Uterus (tissue), 4 donors: ENCODE data around the gene TKT. TPM values are rescaled to one million over a fixed set of nuclear protein-coding genes. Genes with fewer than 3 reads are reported as not detected.
"Not testable (repeated sequence)": the region's sequence is repeated elsewhere in the genome, so short reads cannot be mapped to it uniquely, and the experiment has no call there.

Experiments used
- DNase-seq, 2 donors: peaks; one replicate each; pipeline ENCODE4 v3.0.0-alpha.2; 2019 to 2020
- H3K27ac ChIP-seq, 2 donors: fragments of 200-600 bp; sonication (generic); 1 replicate in 1 of 2; 2 replicates in 1 of 2; pipeline ENCODE4 v1.5.1; 2016 to 2018
- H3K27me3 ChIP-seq, 2 donors: fragments of 200-600 bp; sonication (generic); one replicate each; pipeline ENCODE4 v1.5.1; 2018 to 2019; ENCODE audit warnings: control low read depth in 1 of 2
- H3K36me3 ChIP-seq, 2 donors: fragments of 200-600 bp; sonication (generic); one replicate each; pipeline ENCODE4 v1.5.1; 2019; ENCODE audit warnings: control low read depth in 1 of 2
- H3K4me1 ChIP-seq, 2 donors: fragments of 200-600 bp; sonication (generic); one replicate each; pipeline ENCODE4 v1.5.1; 2018 to 2019; ENCODE audit warnings: control low read depth in 1 of 2
- H3K4me3 ChIP-seq, 2 donors: fragments of 200-600 bp; sonication (generic); 1 replicate in 1 of 2; 2 replicates in 1 of 2; pipeline ENCODE4 v1.5.1; 2018 to 2019; ENCODE audit warnings: mild to moderate bottlenecking in 1 of 2
- H3K9me3 ChIP-seq, 2 donors: fragments of 200-600 bp; sonication (generic); one replicate each; pipeline ENCODE4 v1.5.1; 2019; ENCODE audit warnings: control low read depth in 1 of 2
- CTCF ChIP-seq, 4 experiments: fragments of 200-600 bp in 2 of 4; fragments of 450-650 bp in 2 of 4; sonication (generic) in 2 of 4; IDR thresholded peaks; one replicate each; pipeline ENCODE4 v1.5.1; 2016 to 2019; ENCODE audit warnings: antibody characterized with exemption in 4 of 4, mild to moderate bottlenecking in 2 of 4, moderate library complexity in 1 of 4
- POLR2A ChIP-seq, 2 donors: fragments of 450-650 bp; IDR thresholded peaks; one replicate each; pipeline ENCODE4 v1.6.1; 2016; ENCODE audit warnings: antibody characterized with exemption in 2 of 2, mild to moderate bottlenecking in 1 of 2, moderate library complexity in 1 of 2
- intact Hi-C: fragments of 100-400 bp; cut with DNase I; formaldehyde crosslinking; loops from one replicate; pipeline ENCODE4 v1.15.1; 2023; ENCODE audit warnings: low total_unique reads
- total RNA-seq, 4 donors: library from RNA; depleted of rRNA in 3 of 4; stranded (reverse); fragments of >200 nt in 3 of 4; gene quantifications; one replicate each; pipeline versions ENCODE4 v1.1.0 to v1.2.4, GENCODE V29; 2014 to 2023
- donor health status: DM: yes; HTN: yes; CAD: no.

The TKT gene
- total RNA-seq, 4 donors from 2014 or later: 74.5 to 113 (median 84.6) TPM

DNA sequence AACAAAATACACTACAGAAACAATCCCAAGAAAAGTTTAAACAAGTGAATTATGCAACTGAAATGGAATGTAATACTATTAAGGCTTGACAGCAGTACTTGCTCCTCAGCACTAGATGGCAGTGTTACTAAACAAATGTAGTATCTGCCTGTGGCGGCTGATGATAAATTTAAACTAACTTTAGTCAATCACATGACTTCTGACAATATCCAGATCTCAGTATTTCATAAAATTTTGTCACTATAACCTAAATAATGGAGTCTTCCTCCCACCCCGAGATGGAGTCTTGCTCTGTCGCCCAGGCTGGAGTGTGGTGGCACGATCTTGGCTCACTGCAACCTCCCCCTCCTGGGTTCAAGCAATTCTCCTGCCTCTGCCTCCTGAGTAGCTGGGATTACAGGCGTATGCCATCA is 43.8 kb upstream of the TKT start:
- H3K4me1 ChIP-seq, H3K9me3 ChIP-seq, H3K27me3 ChIP-seq, DNase-seq, H3K36me3 ChIP-seq, H3K4me3 ChIP-seq, intact Hi-C loops: not testable (repeated sequence)
- TF ChIP-seq CTCF (IDR thresholded peaks at IDR 0.05): peak; percentile 81 to 92 (median 91)
- H3K27ac ChIP-seq: peak overlapping the region; percentile 56 to 70

- TF ChIP-seq CTCF (IDR thresholded peaks at IDR 0.05): no peak
- TF ChIP-seq POLR2A (IDR thresholded peaks at IDR 0.05): no peak
- DNase-seq: no peak
- H3K4me3 ChIP-seq: no peak overlapping the region
- no peaks in the 10 kb centered on the region for H3K4me1 ChIP-seq
- intact Hi-C loops: no loop called here
- H3K36me3 ChIP-seq: no peaks in the 10 kb centered on the region
- no peaks in the 10 kb centered on the region for H3K9me3 ChIP-seq
- no peaks in the 10 kb centered on the region for H3K27me3 ChIP-seq
- H3K27ac ChIP-seq: no peak overlapping the region
These were observed 39.6 kb upstream of the TKT start for GRCh38 chr3:53295410-53295809.

GRCh38 chr3:53293867-53294266 is 38.0 kb upstream of the TKT start:
- no peak for DNase-seq
- no peak overlapping the region for H3K27ac ChIP-seq
- no peaks in the 10 kb centered on the region for H3K9me3 ChIP-seq
- intact Hi-C loops: no loop called here
- H3K4me3 ChIP-seq: no peak overlapping the region
- no peaks in the 10 kb centered on the region for H3K27me3 ChIP-seq
- no peaks in the 10 kb centered on the region for H3K36me3 ChIP-seq
- TF ChIP-seq POLR2A (IDR thresholded peaks at IDR 0.05) (no peak), CTCF (IDR thresholded peaks at IDR 0.05) (no peak)
- H3K4me1 ChIP-seq: no peaks in the 10 kb centered on the region

- H3K4me1 ChIP-seq: no peaks in the 10 kb centered on the region
- DNase-seq: no peak
- H3K27ac ChIP-seq: no peak overlapping the region
- TF ChIP-seq POLR2A (IDR thresholded peaks at IDR 0.05) (no peak), CTCF (IDR thresholded peaks at IDR 0.05) (no peak)
- intact Hi-C loops: no loop called here
- H3K27me3 ChIP-seq: no peaks in the 10 kb centered on the region
- H3K4me3 ChIP-seq: no peak overlapping the region
- H3K9me3 ChIP-seq: no peaks in the 10 kb centered on the region
- no peaks in the 10 kb centered on the region for H3K36me3 ChIP-seq
These were observed 32.4 kb upstream of the TKT start for GRCh38 chr3:53288214-53288613.

- no peak for DNase-seq
- intact Hi-C loops: no loop called here
- no peak for TF ChIP-seq CTCF (IDR thresholded peaks at IDR 0.05)
- no peak for TF ChIP-seq POLR2A (IDR thresholded peaks at IDR 0.05)
- Histone ChIP-seq H3K27me3 (no peaks in the 10 kb centered on the region), H3K4me3 (no peak overlapping the region), H3K4me1 (no peaks in the 10 kb centered on the region), H3K27ac (no peak overlapping the region), H3K9me3 (no peaks in the 10 kb centered on the region), H3K36me3 (no peaks in the 10 kb centered on the region)
These were observed 31.4 kb upstream of the TKT start for GRCh38 chr3:53287131-53287629.
